ENCODE data around the gene PBRM1.

- TF ChIP-seq CTCF (IDR thresholded peaks at IDR 0.05), result no peak
- TF ChIP-seq POLR2A (IDR thresholded peaks at IDR 0.05), result no peak
These were observed 152.7 kb downstream of the PBRM1 start for GRCh38 chr3:52532838-52533622.
